HEK293 (cell line): Measurements from ENCODE around the gene SLC36A3.

ENCODE experiments used
- CTCF ChIA-PET: fragments of 350-600 bp; formaldehyde crosslinking; extraction: SDS; loops from one replicate; lab custom pipeline; 2021; ENCODE audit warnings: antibody characterized with exemption; lab: Yijun Ruan, JAX
- POLR2A ChIA-PET: fragments of 300-600 bp; formaldehyde crosslinking; extraction: SDS; loops from one replicate; lab custom pipeline; 2020; ENCODE audit warnings: antibody characterized with exemption, inconsistent platforms; lab: Yijun Ruan, JAX
- H3K27ac ChIP-seq: fragments of 200-500 bp; sonication (Bioruptor generic); 2 replicates; pipeline ENCODE4 v1.5.1; 2014; ENCODE audit warnings: low read depth, low read length, control low read depth, inconsistent platforms; ENCODE audit errors: extremely low read depth
- H3K36me3 ChIP-seq, 2 experiments: fragments of 200-500 bp in 1 of 2; sonication (Bioruptor generic) in 1 of 2; 1 replicate in 1 of 2; 2 replicates in 1 of 2; pipeline ENCODE4 v1.5.1; 2014 to 2017; ENCODE audit warnings: inconsistent platforms in 2 of 2, low read length in 2 of 2; ENCODE audit not compliant: control insufficient read depth in 2 of 2, insufficient read depth in 1 of 2
- H3K4me1 ChIP-seq: fragments of 200-500 bp; sonication (Bioruptor generic); 2 replicates; pipeline ENCODE4 v1.5.1; 2014; ENCODE audit warnings: mild to moderate bottlenecking, low read length, inconsistent platforms; ENCODE audit not compliant: control insufficient read depth, insufficient read depth
- H3K4me3 ChIP-seq: 2 replicates; pipeline ENCODE4 v1.5.1; 2011; ENCODE audit warnings: low read depth, mild to moderate bottlenecking, control low read depth, low read length, moderate library complexity
- H3K9me3 ChIP-seq: fragments of 200-500 bp; sonication (Bioruptor generic); 2 replicates; pipeline ENCODE4 v1.5.1; 2014; ENCODE audit warnings: low read depth, low read length, inconsistent platforms; ENCODE audit not compliant: control insufficient read depth, insufficient read depth
- BCL11A ChIP-seq: fragments of 450-650 bp; formaldehyde crosslinking; IDR thresholded peaks from 2 replicates; pipeline ENCODE4 v1.5.1; 2016; ENCODE audit warnings: low read depth, missing biosample characterization, missing genetic modification characterization
- MYNN ChIP-seq: fragments of 450-650 bp; formaldehyde crosslinking; IDR thresholded peaks from 2 replicates; pipeline ENCODE4 v1.5.1; 2016; ENCODE audit warnings: missing biosample characterization, missing genetic modification characterization, borderline replicate concordance
- PRDM4 ChIP-seq: fragments of 450-650 bp; formaldehyde crosslinking; IDR thresholded peaks from 2 replicates; pipeline ENCODE4 v1.5.1; 2017; ENCODE audit warnings: missing biosample characterization, missing genetic modification characterization
- RBAK ChIP-seq: fragments of 450-650 bp; formaldehyde crosslinking; IDR thresholded peaks from 2 replicates; pipeline ENCODE4 v1.5.1; 2016; ENCODE audit warnings: missing biosample characterization, missing genetic modification characterization
- SP7 ChIP-seq: fragments of 450-650 bp; formaldehyde crosslinking; IDR thresholded peaks from 2 replicates; pipeline ENCODE4 v1.5.1; 2016; ENCODE audit warnings: missing biosample characterization, missing genetic modification characterization
- ZBTB1 ChIP-seq: fragments of 450-650 bp; formaldehyde crosslinking; IDR thresholded peaks from 2 replicates; pipeline ENCODE4 v1.5.1; 2016; ENCODE audit warnings: missing biosample characterization, missing genetic modification characterization
- ZIC2 ChIP-seq: fragments of 450-650 bp; formaldehyde crosslinking; IDR thresholded peaks from 2 replicates; pipeline ENCODE4 v1.5.1; 2016; ENCODE audit warnings: missing biosample characterization, missing genetic modification characterization
- ZNF214 ChIP-seq: fragments of 450-650 bp; formaldehyde crosslinking; IDR thresholded peaks from 2 replicates; pipeline ENCODE4 v1.5.1; 2017; ENCODE audit warnings: missing biosample characterization, mild to moderate bottlenecking, missing genetic modification characterization, borderline replicate concordance
- ZNF223 ChIP-seq: fragments of 450-650 bp; formaldehyde crosslinking; IDR thresholded peaks from 2 replicates; pipeline ENCODE4 v1.5.1; 2016; ENCODE audit warnings: missing biosample characterization, missing genetic modification characterization
- ZNF239 ChIP-seq: fragments of 450-650 bp; formaldehyde crosslinking; IDR thresholded peaks from 2 replicates; pipeline ENCODE4 v1.5.1; 2016; ENCODE audit warnings: missing biosample characterization, missing genetic modification characterization
- ZNF248 ChIP-seq: fragments of 450-650 bp; formaldehyde crosslinking; IDR thresholded peaks from 2 replicates; pipeline ENCODE4 v1.5.1; 2017; ENCODE audit warnings: missing biosample characterization, missing genetic modification characterization
- ZNF324 ChIP-seq: fragments of 450-650 bp; formaldehyde crosslinking; IDR thresholded peaks from 2 replicates; pipeline ENCODE4 v1.5.1; 2016; ENCODE audit warnings: missing biosample characterization, missing genetic modification characterization
- ZNF354C ChIP-seq: fragments of 450-650 bp; formaldehyde crosslinking; IDR thresholded peaks from 2 replicates; pipeline ENCODE4 v1.5.1; 2016; ENCODE audit warnings: missing biosample characterization, missing genetic modification characterization, low read depth, borderline replicate concordance
- ZNF391 ChIP-seq: fragments of 450-650 bp; formaldehyde crosslinking; IDR thresholded peaks from 2 replicates; pipeline ENCODE4 v1.5.1; 2016; ENCODE audit warnings: low read depth, missing biosample characterization, missing genetic modification characterization, borderline replicate concordance
- ZNF433 ChIP-seq: fragments of 450-650 bp; formaldehyde crosslinking; IDR thresholded peaks from 2 replicates; pipeline ENCODE4 v1.5.1; 2016; ENCODE audit warnings: missing biosample characterization, missing genetic modification characterization, low read depth
- ZNF48 ChIP-seq: fragments of 450-650 bp; formaldehyde crosslinking; IDR thresholded peaks from 2 replicates; pipeline ENCODE4 v1.5.1; 2016; ENCODE audit warnings: missing biosample characterization, missing genetic modification characterization
- ZNF558 ChIP-seq: fragments of 450-650 bp; formaldehyde crosslinking; IDR thresholded peaks from 2 replicates; pipeline ENCODE4 v1.5.1; 2016; ENCODE audit warnings: missing biosample characterization, missing genetic modification characterization
- ZNF692 ChIP-seq: fragments of 450-650 bp; formaldehyde crosslinking; IDR thresholded peaks from 2 replicates; pipeline ENCODE4 v1.5.1; 2016; ENCODE audit warnings: missing biosample characterization, missing genetic modification characterization
- ZNF747 ChIP-seq: fragments of 450-650 bp; formaldehyde crosslinking; IDR thresholded peaks from 2 replicates; pipeline ENCODE4 v1.5.1; 2016; ENCODE audit warnings: missing biosample characterization, missing genetic modification characterization
- ZNF76 ChIP-seq: fragments of 450-650 bp; formaldehyde crosslinking; IDR thresholded peaks from 2 replicates; pipeline ENCODE4; 2016; ENCODE audit warnings: low read depth, missing biosample characterization, missing genetic modification characterization, borderline replicate concordance
- ZNF768 ChIP-seq: fragments of 450-650 bp; formaldehyde crosslinking; IDR thresholded peaks from 2 replicates; pipeline ENCODE4 v1.5.1; 2018; ENCODE audit warnings: missing biosample characterization, mild to moderate bottlenecking, missing genetic modification characterization
- ZNF792 ChIP-seq: fragments of 450-650 bp; formaldehyde crosslinking; IDR thresholded peaks from 2 replicates; pipeline ENCODE4 v1.5.1; 2016; ENCODE audit warnings: missing biosample characterization, missing genetic modification characterization
- ZNF830 ChIP-seq: fragments of 450-650 bp; IDR thresholded peaks from 2 replicates; pipeline ENCODE4 v1.5.0; 2018; ENCODE audit warnings: missing biosample characterization, missing genetic modification characterization, low read depth, mild to moderate bottlenecking, moderate library complexity

The SLC36A3 gene

GRCh38 chr5:151275803-151276202 lies 27.8 kb downstream of the SLC36A3 start (continued):
- TF ChIP-seq ZIC2 (tag by site-specific recombination) (no peak), ZNF324 (no peak), ZNF558 (tag by site-specific recombination) (no peak), MYNN (no peak)

DNA sequence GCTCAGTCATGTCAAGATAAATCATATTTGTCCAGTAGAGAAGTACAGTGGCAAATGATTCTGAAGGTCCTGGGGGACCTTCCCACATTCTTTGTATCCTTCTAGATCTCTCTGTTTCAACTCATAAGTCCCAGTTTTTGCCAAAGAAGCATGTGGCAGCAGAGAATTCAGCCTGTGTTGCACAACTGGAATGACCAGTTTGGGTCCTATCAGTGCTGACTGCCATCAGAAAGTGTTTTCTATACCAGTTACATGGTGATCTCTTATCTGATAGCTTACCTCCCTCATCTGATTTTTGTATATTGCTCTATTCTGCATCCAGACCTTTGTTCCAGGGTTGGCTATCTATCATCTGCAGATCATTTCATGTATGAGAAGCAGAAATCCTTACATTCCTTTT lies 28.9 kb downstream of the SLC36A3 start:
- TF ChIP-seq ZNF433 = no peak
- no peak for TF ChIP-seq ZNF792 (tag by site-specific recombination)
- TF ChIP-seq PRDM4 = no peak
- no peak for TF ChIP-seq ZNF354C (tag by site-specific recombination)
- Histone ChIP-seq H3K36me3 (peaks cover 0 to 5% of the 10 kb centered on the region in 2 experiments; a peak in 1 of 3 replicates), H3K9me3 (no peaks in the 10 kb centered on the region), H3K4me3 (no peak overlapping the region), H3K27ac (no peak overlapping the region), H3K4me1 (no peaks in the 10 kb centered on the region)
- ChIA-PET POLR2A (interaction anchor here (1.1 kb wide), 1 partner anchor 22 kb away, joined by 3 read pairs; the partner anchor contains the start of gene GM2A), CTCF (interaction anchor here (0.6 to 1.1 kb wide), 2 partner anchors 13 to 24 kb away, joined by 3 read pairs; no protein-coding TSS in a partner anchor)

DNA sequence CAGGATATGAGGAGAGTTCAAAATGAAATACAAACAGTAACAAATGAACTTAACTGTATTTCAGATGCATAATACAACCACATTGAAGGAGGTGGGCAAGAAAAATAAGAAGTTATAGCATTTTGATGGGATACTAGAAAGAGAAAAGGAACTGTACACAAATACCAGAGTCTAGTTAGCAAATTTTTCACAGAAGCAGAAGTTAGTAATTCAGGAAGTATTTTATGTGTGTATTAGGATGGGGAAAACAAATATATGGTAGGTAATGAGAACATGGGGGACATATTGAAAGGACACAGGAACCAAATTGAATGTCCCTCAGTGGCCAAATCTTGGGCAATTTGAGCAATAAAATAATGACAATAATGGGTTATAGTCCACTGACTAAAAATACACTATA lies 32.2 kb downstream of the SLC36A3 start:
- TF ChIP-seq ZNF747 (tag by site-specific recombination) = no peak
- TF ChIP-seq RBAK (tag by site-specific recombination) = no peak
- TF ChIP-seq ZNF248 (tag by site-specific recombination) = no peak
- no peaks in the 10 kb centered on the region for H3K9me3 ChIP-seq
- H3K36me3 ChIP-seq = peaks cover 0 to 28% of the 10 kb centered on the region in 2 experiments
- CTCF ChIA-PET = no interaction called here
- no peak overlapping the region for H3K4me3 ChIP-seq
- no peaks in the 10 kb centered on the region for H3K4me1 ChIP-seq
- H3K27ac ChIP-seq = no peak overlapping the region
- POLR2A ChIA-PET = no interaction called here

GRCh38 chr5:151270599-151270998 lies 33.0 kb downstream of the SLC36A3 start:
- no peak for TF ChIP-seq ZNF239 (tag by site-specific recombination)
- no peak for TF ChIP-seq ZNF792 (tag by site-specific recombination)
- TF ChIP-seq ZNF214 (tag by site-specific recombination) = no peak
- TF ChIP-seq BCL11A (tag by site-specific recombination) = no peak
- TF ChIP-seq ZNF76 (tag by site-specific recombination) = no peak
- no peak for TF ChIP-seq ZBTB1 (tag by site-specific recombination)
- TF ChIP-seq ZNF830 (tag by site-specific recombination) = no peak
- no peak for TF ChIP-seq ZNF223 (tag by site-specific recombination)
- no peak for TF ChIP-seq ZNF768
- TF ChIP-seq RBAK (tag by site-specific recombination) = no peak
- no peak for TF ChIP-seq ZNF48 (tag by site-specific recombination)
- no peak for TF ChIP-seq ZNF391
- TF ChIP-seq SP7 = no peak
- no peak for TF ChIP-seq ZNF692 (tag by site-specific recombination)
- POLR2A ChIA-PET = no interaction called here
- Histone ChIP-seq H3K27ac (no peak overlapping the region), H3K4me3 (no peak overlapping the region), H3K4me1 (no peaks in the 10 kb centered on the region), H3K36me3 (peaks cover 0 to 28% of the 10 kb centered on the region in 2 experiments), H3K9me3 (no peaks in the 10 kb centered on the region)
- CTCF ChIA-PET = no interaction called here
